HG03280 (cell line): ENCODE results near the gene SSR2.
"Not testable (repeated sequence)": the region's sequence is repeated elsewhere in the genome, so short reads cannot be mapped to it uniquely, and the experiment has no call there.

Source experiments
- ATAC-seq: cut with Tn5 transposase; IDR thresholded peaks from one replicate; pipeline ENCODE4 v1.9.1; 2021; ENCODE audit warnings: mild to moderate bottlenecking, moderate library complexity; ENCODE audit not compliant: unreplicated experiment

Gene SSR2

DNA sequence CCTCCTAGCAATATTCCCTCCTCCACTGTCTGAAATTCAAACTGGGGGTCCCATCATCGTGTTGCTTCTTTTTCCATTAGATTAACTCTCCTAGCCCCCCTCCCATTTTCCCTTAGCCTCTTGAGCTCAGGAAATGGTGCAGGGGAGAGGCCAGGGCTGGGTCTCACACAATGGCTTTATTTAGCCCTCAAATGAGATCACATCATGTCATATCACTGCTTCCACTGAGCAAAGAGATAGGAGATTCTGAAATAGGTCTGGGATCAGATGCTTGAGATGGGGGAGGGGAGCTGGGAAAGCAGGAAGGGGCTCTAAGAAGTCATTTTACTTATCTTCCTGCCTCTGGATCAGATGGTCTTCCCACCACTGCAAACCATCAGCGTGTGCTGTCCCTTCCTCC is 24.6 kb downstream of the SSR2 start:
- ATAC-seq = no peak

DNA sequence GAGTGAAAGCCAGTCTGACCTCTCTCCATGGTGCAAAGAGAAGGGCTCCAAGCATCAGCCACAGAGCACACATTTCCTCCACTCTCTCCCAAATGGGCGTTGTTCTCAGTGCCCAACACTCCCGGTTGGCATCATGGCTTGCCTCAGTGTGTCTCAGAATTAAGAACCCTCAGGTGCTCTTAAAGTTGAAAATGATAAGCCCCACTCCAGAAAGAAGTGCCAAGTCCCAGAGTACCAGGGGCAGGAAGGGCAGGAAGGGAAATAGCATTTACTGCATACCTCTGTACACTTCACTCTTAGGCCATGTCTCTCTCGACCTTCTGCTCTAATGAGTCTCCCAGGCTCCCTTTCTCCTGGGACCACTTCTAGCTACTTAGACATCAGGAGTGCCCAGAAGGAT is 27.2 kb downstream of the SSR2 start:
- ATAC-seq = no peak

DNA sequence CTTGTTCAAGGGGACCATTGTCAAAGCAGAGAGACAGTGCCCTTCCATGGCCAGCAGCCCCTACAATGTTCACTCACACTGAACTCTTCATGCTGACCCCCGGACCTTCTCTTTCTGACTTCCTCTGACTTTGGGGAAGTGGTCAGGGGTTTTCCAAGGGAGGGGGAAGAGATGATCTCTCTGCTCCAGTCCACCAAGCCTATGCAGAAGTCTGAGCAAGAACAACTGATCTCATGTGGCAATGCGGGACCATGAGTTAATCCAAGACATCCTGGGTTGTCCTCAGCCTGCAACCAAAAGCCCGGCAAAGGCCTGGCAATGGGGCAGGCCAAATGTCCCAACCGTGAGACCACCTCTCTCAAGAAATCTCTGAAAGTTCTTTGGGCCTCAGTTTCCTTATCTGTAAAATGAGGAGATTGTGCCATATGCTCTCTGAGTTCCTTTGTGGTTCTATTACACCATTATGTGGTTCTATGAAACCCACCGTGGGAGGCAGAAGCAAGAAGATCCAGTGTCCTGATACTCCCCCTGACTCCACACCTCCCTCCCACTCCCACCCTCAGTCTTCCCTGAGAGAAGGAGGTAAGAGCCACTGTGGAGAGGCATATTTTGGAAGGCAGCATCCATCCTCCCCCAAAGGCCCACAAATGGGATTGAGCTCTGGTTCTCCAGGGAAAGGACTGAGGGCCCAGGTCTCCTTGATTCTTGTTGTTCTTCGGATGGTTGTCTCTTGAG is 30.6 kb downstream of the SSR2 start:
- ATAC-seq = no peak

DNA sequence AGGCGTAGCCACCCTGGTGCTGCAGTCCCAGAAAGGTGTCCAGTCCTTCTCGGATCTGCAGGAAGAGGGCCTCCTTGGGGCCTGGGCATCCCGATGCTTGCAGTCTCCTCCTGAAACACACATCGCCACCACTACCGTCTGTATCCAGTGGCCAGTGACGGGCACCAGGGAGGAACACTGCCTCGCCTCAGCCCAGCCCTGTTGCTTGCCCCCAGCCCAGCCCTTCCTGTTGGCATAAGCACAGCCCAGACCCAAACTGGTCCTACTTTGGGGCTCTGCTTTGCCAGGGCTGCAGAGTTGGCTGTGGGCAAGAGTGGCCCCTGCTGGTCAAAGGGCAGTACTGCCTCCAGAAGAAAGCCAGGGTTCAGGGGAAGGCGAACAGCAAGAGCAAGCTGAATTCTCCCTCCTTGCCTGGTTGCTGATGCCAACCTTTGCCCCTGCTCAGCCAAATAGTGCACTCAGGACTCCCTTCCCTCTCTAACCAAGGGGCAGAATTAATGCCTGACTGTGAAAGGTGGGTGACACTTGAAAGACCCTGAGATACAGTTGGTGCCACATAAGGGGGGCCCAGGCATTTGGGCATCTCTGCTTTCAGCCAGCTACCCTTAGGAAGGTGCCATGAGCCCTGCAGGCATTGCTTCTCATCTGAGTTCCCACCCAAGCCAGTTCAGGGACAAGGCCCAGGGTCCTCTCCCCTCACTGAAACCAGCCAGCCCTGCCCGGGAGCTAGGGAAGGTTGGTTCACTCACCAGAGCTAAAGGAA is 31.3 kb downstream of the SSR2 start:
- ATAC-seq = peak; percentile 64

DNA sequence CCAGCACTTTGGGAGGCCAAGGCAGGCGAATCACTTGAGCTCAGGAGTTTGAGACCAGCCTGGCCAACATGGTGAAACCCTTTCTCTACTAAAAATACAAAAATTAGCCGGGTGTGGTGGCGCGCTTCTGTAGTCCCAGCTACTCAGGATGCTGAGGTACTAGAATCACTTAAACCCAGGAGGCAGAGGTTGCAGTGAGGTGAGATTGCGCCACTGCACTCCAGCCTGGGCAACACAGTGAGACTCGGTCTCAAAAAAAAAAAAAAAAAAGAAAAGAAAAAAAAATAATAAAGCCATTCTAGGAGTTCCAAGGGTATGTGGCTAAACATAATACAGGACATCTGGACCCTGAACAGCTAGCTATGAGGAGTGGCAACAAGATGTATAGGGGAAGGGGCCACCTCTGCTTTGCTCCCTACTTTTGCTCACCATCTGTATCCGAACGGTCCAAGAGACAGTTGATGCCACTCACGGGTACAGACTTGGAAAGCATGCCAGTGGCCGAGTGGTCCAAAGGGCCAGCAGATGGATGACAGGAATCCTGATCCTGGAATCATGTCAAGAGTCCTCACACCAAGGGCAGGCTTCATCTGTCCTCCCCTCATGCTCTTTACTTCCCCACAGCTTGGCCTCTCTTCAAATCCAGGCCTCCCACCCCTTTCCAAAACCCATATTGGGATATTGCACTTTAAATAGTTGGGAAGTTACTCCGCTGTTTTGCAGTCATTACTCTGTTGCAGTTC is 35.7 kb downstream of the SSR2 start:
- ATAC-seq = not testable (repeated sequence)

DNA sequence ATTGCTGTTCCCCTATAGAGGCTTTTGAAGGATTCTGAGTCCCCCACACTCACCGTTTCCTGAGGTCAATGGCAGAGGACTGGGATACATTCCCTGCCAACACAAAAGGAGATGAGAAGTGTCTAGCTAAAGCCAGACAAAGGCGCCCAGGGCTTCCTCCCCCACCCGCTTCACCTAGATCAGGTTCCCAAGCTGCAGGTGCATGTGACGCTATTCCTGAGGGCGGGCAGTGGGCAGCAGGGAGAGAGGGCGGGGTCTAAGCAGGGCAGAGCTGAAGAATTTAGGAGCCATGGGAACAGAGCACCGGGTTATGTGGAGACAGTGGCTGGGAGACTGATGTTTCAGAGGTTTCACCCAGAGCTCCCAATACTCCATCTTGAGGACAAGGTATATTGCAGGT is 36.4 kb downstream of the SSR2 start:
- no peak for ATAC-seq

DNA sequence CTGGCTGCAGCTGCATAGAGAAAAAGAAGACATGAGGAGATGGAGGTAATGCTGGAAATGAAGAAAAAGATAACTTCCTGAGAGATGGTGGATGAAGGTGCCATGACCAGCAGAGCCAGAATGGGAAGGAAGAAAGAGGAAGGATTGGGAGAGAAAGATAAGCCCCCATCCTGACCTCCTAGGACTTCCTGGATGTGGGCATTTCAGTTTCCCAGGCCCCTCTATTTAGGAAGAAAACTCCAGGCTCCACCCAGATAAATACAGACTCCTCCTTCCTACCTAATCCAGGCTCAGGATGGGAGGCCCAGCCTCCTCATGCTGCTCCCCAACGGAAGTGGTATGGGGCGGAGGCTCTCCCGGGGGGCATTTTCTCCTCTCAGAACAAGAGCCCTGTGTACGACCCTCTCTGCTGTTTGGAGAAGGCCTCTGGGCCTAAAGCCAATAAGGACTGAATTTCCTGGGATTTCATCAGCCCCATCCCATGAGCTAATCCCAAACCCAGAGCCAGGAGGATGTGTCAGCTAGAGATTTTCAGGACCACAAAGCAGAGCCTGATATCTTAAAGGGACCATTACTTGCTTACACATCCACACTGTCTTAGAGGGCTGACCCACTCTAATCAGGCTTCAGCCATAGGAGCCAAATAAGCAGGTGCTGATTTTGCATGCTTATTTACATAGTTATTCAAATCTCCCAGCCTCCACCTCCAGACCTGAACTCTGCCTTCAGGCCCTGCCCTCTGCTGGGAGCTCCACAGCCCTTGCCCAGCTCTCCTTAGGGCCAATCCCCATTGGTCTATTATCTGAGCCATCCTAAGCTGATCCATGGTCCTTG is 37.3 kb downstream of the SSR2 start:
- no peak for ATAC-seq

DNA sequence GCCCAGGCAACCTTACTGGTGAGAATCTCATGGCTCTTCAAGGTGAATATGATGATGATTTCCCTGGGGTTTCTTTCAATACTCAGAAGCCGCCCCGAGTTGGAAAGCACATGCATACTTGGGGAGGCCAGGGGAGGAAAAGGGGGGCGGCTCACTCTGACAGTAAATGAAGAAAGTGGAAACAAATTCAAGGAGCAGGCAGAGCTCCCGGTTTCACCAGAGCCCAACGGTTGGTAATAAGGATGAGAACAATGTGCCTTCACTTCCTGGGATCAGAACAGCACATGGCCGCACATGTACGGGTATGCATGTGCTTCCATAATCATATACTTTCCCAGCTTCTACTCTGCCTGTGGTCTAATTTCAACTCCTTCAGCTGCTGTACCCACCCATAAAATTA is 38.6 kb downstream of the SSR2 start:
- no peak for ATAC-seq

DNA sequence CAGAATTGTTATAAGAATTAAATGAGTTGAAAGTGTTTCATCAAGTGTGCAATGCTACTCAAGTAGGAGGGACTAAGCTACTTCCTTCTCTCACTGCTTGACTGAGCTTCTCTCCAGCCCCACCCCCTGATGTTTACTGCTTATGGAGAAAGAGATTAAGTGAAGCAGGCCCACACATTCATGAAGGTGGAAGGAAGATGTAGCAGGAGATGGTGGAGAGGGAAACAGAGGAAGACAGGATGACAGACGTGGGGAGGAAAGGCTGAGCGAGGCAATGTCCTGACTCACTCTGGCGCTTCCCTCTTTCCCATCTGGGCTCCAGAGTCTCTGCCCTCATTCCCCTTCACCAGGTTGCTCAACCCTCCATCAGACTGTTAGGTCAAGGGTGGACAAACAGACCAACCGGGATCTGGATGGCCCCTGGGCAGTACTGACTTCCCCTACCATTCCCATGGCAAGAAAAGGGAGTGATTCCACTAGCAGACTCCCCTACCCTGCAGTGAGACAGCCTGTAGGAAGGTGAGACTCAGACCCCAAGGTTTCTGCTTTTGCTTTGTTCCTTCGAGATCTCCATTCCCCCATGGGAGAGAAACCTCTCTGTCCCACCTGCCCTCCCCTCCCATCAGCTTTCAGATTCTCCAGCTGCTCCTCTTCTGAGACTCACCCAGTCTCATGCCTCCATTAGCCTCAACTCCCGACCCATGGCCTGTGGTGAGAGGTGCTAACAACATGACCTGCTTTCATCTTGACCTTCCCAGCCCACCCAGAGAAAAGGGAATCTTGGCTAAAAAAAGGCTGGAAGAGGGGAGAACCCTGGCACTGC is 39.3 kb downstream of the SSR2 start:
- ATAC-seq = no peak

DNA sequence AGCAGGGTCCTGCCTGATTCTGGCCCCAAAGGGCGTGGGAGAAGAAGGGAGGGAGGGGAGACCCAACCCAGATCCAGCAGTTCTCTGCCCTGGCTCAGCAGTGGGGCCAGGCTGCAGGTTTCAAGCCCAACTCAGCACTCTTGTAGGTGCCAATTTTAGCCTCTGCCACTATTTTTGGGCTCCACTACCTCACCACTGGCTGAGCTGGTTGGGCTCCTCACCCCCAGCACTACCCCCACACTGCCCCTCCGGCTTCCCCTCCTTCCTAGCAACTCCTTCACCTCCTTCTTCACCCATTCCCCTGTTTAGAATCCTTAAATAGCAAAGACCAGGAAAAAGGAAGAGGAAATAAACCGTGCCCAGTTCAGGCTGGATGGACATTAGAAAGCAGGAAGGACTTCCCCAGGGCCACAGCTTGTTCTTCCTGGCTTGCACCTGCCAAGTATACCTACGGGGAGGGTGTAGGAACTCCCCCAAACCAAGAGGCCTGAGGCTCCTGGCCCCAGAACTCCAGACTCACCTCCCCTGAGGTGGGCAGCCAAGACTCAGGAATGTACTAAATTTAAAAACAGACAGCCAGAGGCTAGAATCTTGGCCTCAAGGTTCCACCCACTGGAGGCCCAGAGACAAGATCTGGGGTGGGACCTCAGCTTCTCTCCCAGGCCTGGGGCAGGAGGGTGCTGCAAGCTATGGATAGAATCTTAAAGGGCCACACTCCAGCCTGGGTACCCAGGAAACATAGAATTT is 41.0 kb downstream of the SSR2 start:
- ATAC-seq = no peak

DNA sequence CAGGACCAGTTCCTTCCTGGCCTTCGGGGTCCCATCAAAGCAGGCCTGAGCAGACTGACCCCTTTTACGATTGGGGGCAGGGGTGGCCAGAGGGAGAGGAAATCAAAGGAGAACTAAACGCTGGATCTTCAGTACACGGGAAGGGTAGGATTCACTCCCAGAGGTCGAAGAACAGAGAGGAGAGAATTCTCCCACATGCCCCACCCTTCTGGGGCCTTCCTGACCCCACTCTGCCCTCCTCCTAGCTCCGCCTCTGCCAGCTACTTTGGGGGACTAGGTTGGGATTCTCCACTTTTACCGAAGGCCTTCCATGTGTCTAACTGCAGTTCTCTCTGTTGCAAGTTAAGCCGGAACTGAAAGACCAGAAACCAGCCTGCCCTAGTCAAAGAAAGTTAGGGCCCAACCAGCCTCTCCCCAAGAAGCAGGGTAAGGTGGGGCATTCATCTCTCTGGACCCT is 41.8 kb downstream of the SSR2 start:
- ATAC-seq = no peak

DNA sequence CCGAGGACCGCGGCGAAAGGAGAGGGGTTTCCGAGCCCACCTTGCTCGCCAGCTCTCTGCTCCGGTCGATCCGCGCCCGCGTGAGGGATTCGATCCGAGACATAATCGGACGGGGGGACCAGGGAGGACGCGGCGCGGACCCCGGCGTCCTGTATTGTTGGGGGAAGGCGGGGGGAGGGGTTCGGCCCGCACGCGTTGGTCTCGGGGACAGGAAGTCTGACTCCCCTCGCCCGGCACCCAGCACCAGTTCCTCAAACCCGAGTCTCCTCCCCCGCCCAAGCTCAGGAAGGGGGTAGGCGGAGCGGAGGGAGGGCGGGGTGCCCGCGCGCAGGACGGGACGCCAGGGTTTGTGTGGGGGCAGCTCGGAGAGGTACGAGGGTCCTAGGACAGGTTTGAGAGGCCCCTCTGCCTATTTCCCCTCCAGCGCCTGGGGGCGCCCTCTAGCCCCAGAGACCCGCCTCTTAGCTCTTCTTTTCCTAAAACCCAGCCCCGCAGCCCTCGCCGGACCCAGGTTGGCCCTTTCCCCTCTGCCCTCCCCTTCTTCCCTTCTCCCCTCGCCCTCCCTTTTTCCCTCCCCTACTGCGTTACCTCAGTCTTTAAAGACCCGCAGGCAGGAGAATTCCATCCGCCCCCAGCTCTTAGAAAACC is 42.3 kb downstream of the SSR2 start, which contains the start of gene ARHGEF2:
Gene ARHGEF2, minus strand, starts transcription at position 223 of the 648 bp plus-strand sequence. Its CDS starts 120 bp downstream, at position 103.
- peak; percentile 53 for ATAC-seq

DNA sequence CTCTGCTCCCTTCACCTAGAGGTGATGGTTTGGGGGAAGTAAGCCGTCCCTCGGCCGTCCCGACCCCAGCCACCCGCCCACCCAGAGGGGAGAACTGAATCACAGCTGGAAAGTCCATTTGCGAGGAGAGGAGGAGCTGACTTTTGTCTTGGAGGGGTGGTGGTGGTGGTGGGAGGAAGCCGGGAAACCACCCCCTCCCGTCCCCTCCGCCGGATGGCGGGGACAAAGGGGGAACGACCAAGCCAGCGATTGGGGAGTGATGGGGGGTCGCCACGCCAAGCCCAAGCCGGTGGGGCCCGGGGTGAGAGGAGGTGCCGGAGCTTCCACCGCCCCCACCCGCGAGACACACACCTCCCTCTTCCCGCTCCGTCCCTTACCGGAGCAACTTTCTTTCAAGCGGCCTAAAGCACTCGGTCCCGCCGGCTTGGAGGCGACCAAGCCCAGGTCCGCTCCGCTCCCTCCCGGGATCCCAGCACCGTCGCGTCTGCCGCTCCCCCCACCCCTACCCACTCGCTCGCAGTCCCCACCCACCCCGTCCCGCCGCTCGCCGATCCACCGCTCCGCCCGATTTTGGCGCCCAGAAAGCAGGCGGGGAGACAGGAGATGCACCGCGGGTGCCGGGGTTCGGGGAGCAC is 42.9 kb downstream of the SSR2 start:
- no peak for ATAC-seq

DNA sequence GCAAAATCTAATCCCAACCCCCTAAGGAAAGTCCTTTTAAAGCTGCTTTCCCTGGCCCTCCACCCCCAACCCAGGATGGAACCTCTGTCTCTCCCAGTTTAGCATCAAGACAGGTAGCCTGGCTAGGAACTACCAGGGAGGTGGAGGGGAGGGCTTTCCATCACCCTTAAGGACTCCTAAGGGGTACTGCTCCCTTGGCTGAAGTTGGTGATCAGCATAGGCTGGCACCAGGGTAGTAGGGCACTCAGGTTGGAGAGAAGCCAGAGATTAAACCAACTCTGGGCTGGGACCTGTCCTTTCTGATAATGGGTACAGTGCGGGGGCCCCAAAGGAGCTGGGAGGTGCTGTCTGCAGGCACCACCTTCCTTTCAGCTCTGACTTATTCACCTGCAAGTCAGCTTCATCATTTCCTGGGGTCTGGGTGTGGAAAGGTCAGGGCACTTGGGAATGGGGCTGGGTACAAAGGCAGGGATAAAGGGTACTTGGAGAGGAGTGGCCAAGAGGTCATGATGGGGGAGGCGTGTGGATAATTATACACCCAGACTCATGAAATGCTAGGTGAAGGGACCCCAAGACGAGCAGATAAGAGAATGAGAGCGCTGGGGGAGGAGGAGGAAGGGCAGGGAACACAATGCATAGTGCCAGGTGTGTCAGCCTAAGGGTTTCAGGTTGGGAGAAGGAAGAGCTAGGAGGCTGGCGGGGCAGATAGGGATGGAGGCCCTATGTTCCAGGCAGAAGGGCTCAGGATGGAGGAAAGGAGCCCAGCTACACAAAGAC is 43.6 kb downstream of the SSR2 start:
- no peak for ATAC-seq

DNA sequence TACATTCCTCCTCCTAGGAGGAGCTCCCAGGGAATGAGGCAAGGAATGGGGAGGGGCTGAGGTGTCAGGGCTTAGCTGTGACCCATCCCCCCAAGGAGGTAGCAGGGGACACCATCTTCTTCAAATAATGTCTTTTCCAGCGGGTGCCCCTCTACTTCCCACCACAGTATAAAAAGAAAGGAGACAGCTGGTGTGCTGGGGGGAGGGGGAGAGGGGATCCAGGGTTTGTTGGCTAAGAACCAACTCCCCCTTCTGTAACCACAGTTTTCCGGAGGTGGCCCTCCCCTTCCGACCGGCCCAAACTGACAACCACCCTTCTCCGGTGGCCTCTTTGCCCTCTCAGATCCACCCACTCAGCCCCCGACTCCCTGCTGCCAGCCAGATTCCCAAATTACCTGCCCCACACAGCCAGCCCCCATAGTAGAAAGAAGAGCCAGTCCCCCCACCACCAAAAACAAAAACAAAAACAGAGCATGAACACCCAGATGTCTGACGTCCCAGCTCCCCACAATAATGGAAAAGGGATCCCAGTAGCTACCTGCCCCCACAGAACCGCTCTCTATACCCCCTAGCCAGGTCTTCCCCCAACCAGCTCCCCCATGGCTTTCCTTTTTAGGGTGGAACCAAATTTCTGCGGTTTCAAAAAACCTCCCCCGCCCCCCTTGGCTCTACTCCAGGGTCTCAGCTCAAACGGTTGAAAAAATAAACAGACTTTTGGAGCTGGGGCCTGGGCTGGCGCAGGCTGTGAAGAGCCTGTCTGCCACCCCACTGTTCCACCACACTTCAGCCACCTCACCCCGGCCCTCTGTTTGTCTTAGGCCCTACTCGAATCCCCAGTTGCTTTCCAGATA is 44.5 kb downstream of the SSR2 start:
- no peak for ATAC-seq

DNA sequence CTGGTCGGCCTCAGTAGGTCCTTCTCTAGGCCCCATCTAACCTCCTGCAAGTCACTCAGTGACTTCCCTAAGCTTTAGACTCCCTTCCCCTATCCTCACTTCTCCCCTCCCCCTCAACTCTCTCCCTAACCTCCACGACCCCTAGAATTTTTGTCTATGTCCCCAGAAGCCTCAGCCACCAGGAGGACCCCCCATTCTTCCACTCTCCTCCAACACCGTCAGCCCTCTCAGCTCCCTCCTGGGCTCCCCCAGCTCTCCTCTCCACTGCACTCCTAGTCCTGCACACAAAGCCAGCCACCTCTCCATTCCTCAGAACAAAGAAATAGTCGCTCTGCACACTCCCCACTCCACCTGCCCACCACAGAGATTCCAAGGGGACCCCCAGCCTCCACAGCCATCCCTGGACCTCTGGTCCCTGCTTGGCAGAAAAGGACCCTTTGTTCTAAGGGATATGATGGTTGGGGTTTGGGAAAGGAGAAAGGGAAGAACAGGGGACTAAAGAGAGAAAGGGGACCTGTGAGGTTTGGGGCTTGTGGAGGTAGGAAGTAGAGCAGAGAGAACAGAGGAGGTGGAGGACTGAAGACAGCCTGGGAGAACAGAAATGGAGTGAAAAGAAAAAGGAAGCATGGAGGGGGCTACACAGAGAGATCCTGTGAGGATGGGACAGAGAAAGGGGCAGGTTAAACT is 45.2 kb downstream of the SSR2 start:
- no peak for ATAC-seq
